ENCODE results near the gene THBS4.
A peak's percentile ranks its signal among the peaks of the same experiment; 100 is the strongest.
"Not testable (repeated sequence)": the region's sequence is repeated elsewhere in the genome, so short reads cannot be mapped to it uniquely, and the experiment has no call there.

THBS4 gene

DNA sequence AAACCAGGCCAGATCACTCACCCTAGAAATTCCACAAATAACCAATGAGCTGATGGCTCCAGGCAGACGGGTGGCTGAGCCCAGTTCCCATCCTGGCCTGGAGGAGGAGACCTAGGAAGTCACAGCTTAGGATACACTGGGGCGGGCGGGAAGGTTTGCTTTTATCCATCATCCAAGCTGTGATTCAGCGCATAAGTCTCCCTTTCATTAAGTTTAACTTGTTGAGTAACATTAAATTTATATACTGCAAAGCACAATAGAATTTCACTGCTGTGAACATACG lies 55.7 kb downstream of the THBS4 start:
- Histone ChIP-seq H3K4me3 (no peak overlapping the region), H3K4me2 (no peak overlapping the region), H3K27me3 (no peaks in the 10 kb centered on the region), H3K27ac (no peak overlapping the region), H3K9me3 (no peaks in the 10 kb centered on the region), H4K20me1 (no peaks in the 10 kb centered on the region), H3K4me1 (peaks cover 33% of the 10 kb centered on the region), H3K36me3 (0 out of 2 replicates have a peak, but pooled peaks cover 4% of the 10 kb centered on the region), H3K9ac (no peak overlapping the region)
- TF ChIP-seq Cebpa-rat (IDR thresholded peaks at IDR 0.05): no peak

DNA sequence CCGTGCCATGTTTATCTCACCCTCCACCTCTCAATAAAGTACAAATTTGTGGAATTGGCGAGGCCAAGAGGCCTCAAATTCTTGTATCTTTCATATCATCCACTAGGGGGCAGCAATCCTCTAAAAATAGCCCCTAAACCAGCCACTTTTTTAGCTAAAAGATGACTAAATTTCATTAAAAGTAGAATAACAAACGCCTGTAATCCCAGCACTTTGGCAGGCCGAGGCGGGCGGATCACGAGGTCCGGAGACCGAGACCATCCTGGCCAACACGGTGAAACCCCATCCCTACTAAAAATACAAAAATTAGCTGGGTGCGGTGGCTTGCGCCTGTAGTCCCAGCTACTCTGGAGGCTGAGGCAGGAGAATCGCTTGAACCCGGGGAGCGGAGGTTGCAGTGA lies 56.6 kb downstream of the THBS4 start:
- peak overlapping the region; percentile 72 for H3K27ac ChIP-seq
- not testable (repeated sequence) for H4K20me1 ChIP-seq, H3K36me3 ChIP-seq, H3K4me3 ChIP-seq, H3K27me3 ChIP-seq, H3K9me3 ChIP-seq
- peak overlapping the region; percentile 56 for H3K4me2 ChIP-seq
- H3K9ac ChIP-seq: peak overlapping the region; percentile 46; the same call in 1 of the 2 replicates
- H3K4me1 ChIP-seq: peaks cover 29% of the 10 kb centered on the region

DNA sequence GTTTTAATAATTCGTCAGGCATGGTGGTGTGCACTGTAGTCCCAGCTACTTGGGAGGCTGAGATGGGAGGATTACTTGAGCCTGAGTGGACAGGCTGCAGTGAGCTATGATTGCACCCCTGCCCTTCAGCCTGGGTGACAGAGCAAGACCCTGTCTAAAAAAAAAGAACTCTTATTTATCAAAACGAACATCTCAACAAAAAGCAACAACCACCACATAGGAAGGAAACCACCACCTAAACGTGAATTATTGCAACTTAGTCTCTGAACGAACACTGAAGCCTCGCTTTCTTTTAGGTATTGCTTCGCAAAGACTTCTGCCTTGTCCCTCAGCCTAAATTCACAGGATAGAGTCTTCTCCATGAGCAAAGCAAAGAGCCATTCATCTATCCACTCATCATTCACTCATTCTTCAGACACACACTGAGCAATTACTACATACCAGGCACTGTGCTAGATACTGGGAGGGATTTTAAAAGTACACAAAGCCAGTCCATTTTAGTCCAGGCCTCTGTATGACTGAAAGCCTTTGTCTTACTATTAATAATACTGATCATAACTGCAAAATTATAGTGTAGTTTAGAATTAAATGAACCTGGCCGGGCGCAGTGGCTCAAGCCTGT lies 57.4 kb downstream of the THBS4 start:
- H3K9ac ChIP-seq: peak overlapping the region; percentile 46; the same call in 1 of the 2 replicates
- H4K20me1 ChIP-seq: no peaks in the 10 kb centered on the region
- H3K4me3 ChIP-seq: no peak overlapping the region
- peak overlapping the region; percentile 56 for H3K4me2 ChIP-seq
- TF ChIP-seq Cebpa-rat (IDR thresholded peaks at IDR 0.05): no peak
- H3K27me3 ChIP-seq: no peaks in the 10 kb centered on the region
- H3K27ac ChIP-seq: peak overlapping the region; percentile 72
- H3K9me3 ChIP-seq: no peaks in the 10 kb centered on the region
- H3K36me3 ChIP-seq: 0 out of 2 replicates have a peak, but pooled peaks cover 4% of the 10 kb centered on the region
- H3K4me1 ChIP-seq: peaks cover 35% of the 10 kb centered on the region

DNA sequence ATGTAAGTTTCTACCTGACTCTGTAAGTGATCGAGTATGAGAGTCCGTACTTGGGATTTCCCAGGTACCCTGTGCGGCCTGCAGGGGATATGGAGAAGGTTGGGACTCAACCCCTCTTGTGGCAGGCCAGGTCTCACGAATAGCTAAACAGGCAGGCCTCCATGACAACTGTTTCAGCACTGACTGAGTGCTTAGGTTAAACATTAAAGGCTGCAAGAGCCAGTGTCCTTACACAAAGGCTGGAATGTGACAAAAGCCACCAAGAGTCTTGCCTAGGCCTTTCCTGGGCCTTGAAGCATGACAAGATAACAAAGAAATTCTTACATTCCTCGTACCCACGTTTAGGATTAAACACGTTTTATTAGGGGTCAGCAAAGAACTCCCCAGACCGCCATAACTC lies 58.6 kb downstream of the THBS4 start:
- no peak for TF ChIP-seq Cebpa-rat (IDR thresholded peaks at IDR 0.05)
- no peak overlapping the region for H3K4me3 ChIP-seq
- H4K20me1 ChIP-seq: no peaks in the 10 kb centered on the region
- H3K9me3 ChIP-seq: no peaks in the 10 kb centered on the region
- peak overlapping the region; percentile 72 for H3K27ac ChIP-seq
- H3K4me1 ChIP-seq: peaks cover 45% of the 10 kb centered on the region
- H3K36me3 ChIP-seq: 0 out of 2 replicates have a peak, but pooled peaks cover 4% of the 10 kb centered on the region
- H3K4me2 ChIP-seq: peak overlapping the region; percentile 56; the same call in 1 of the 2 replicates
- H3K27me3 ChIP-seq: no peaks in the 10 kb centered on the region
- H3K9ac ChIP-seq: no peak overlapping the region; the same call in 1 of the 2 replicates

DNA sequence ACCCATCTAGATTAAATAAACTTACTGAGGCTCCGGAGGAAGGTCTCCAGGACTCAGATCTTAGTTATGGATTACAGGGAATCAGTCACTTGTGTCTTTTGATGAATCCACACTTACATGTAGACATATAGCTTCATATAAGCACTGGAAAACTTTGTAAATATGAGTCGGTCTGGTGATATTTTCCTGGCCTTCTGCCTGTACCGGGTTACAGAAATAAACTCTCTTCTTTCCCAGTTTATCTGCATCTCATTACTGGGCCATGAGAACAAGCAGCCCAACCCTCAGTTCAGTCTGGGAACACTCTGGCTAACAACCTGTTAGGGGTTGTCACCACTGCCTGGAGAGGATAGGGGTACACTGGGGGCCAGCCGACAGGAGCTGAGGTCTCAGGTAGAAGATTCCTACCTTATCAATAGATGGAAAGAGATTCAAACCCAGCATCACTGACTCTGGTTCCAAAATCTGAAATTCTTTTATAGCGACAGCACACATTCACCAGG lies 59.1 kb downstream of the THBS4 start:
- Histone ChIP-seq H4K20me1 (no peaks in the 10 kb centered on the region), H3K27ac (peak overlapping the region; percentile 72), H3K4me3 (no peak overlapping the region), H3K27me3 (no peaks in the 10 kb centered on the region), H3K36me3 (0 out of 2 replicates have a peak, but pooled peaks cover 4% of the 10 kb centered on the region), H3K9me3 (no peaks in the 10 kb centered on the region), H3K9ac (no peak overlapping the region), H3K4me2 (no peak overlapping the region), H3K4me1 (peaks cover 47% of the 10 kb centered on the region)
- no peak for TF ChIP-seq Cebpa-rat (IDR thresholded peaks at IDR 0.05)

DNA sequence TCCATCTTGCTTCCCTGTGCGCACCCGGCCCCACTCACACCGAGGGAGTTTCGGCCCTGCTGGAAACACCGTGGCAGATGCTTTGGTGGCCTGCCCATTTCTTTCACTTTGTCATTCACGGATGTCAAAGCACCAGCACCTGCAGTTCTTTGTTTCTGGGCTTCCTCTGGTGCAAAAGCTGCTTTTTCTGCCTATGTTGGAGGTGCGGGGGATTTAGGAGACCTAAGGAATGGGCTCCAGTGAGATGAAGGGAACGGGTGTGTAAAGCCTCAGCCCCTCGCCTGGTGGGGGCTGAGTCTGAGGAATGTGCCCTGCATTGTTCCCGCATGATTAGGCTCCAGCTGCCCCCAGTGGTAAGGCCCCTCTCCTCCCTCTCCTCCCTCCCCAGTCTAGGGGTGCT lies 62.3 kb downstream of the THBS4 start:
- Histone ChIP-seq H3K4me1 (peaks cover 47% of the 10 kb centered on the region), H3K36me3 (0 out of 2 replicates have a peak, but pooled peaks cover 4% of the 10 kb centered on the region), H3K9me3 (no peaks in the 10 kb centered on the region), H3K9ac (no peak overlapping the region), H3K27ac (0 out of 2 replicates have a peak overlapping the region, but pooled peaks have one; percentile 4), H4K20me1 (no peaks in the 10 kb centered on the region), H3K4me3 (no peak overlapping the region), H3K4me2 (peak overlapping the region; percentile 13; the same call in 1 of the 2 replicates), H3K27me3 (no peaks in the 10 kb centered on the region)
- no peak for TF ChIP-seq Cebpa-rat (IDR thresholded peaks at IDR 0.05)

DNA sequence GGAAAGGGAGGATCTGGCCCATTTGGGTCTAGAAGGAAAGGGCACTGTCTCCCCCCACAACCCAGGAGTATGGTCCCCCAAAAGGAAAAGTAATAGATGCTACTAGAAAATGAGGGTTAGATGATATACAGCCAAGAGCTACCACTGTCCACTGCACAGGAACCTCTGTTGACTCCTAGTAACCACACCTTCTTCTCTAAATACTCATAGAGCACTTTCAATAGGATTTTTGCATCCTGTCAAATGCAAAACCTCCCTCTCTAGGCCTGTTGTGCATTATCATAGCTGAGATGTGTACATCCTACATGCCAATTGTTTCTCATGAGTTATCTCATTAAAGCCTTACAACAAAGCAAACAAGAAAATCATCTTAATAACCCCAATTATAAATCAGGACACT lies 66.8 kb downstream of the THBS4 start:
- no peaks in the 10 kb centered on the region for H3K27me3 ChIP-seq
- H3K4me3 ChIP-seq: no peak overlapping the region
- no peaks in the 10 kb centered on the region for H3K36me3 ChIP-seq
- no peak overlapping the region for H3K9ac ChIP-seq
- peak overlapping the region; percentile 85 for H3K4me2 ChIP-seq
- peaks cover 69% of the 10 kb centered on the region for H3K4me1 ChIP-seq
- H4K20me1 ChIP-seq: no peaks in the 10 kb centered on the region
- TF ChIP-seq Cebpa-rat (IDR thresholded peaks at IDR 0.05): no peak
- no peaks in the 10 kb centered on the region for H3K9me3 ChIP-seq
- H3K27ac ChIP-seq: no peak overlapping the region

DNA sequence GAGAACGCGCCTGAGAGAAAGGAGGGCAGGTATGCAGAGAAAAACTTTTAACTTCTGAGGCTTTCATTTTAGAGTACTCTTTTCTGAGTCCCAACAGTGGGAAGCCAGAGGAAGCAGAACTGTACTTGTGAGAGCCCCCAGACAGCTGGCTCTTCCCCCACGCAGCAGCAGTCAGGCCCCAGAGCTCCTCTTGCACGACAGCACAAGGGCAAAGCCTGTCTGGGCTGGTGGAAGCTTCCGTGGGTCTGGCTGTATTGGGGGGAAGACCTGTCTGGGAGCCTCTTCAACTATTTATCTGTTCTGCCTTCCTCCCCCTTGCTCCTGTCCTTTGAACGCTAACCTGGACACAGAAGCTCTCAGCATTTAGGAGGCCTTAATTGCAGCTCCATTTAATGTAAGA lies 68.2 kb downstream of the THBS4 start:
- Histone ChIP-seq H3K36me3 (no peaks in the 10 kb centered on the region), H3K4me2 (peak overlapping the region; percentile 85), H4K20me1 (no peaks in the 10 kb centered on the region), H3K27ac (peak overlapping the region; percentile 74), H3K27me3 (no peaks in the 10 kb centered on the region), H3K4me3 (no peak overlapping the region), H3K9ac (peak overlapping the region; percentile 55), H3K9me3 (no peaks in the 10 kb centered on the region), H3K4me1 (peaks cover 71% of the 10 kb centered on the region)
- no peak for TF ChIP-seq Cebpa-rat (IDR thresholded peaks at IDR 0.05)

DNA sequence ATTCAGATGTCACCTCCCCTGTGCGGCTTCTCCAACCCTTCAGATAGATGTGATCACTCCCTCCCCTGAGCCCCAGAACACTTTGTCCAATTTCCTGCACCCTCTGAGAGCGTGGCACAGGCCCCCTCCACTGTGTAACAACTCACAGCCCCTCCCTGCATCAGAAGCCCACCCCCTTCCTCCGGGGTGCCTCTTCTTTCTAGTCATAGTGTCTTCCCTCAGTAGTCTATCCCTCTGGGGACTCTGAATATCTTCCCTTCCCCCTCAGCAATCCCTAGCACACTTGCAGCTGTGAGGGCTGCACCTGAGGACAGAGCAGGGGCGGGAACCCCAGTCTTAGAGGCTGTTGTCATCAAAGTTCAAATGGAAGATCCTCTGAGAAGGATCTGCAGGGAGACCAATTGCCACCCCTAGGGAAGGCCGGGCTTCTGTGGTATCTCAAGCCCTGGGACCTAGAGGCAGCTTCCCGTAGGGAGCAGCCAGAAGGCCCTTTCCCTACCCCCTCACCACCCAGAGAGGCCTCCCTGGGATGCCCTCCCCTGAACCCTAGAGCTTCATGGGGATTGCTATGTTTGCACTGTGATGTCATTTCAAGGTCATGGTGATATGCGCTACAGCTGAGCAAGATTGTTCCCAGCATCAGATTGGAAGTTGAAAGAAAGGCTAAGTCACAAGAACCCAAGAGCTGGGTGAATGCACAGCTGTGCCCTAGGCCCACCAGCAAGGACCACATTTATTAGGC lies 70.7 kb downstream of the THBS4 start:
- Histone ChIP-seq H3K27ac (peak overlapping the region; percentile 74), H3K9ac (peak overlapping the region; percentile 21), H3K4me3 (no peak overlapping the region), H3K4me2 (peak overlapping the region; percentile 85), H3K36me3 (no peaks in the 10 kb centered on the region), H3K9me3 (no peaks in the 10 kb centered on the region), H3K27me3 (no peaks in the 10 kb centered on the region), H4K20me1 (no peaks in the 10 kb centered on the region), H3K4me1 (peaks cover 90% of the 10 kb centered on the region)
- no peak for TF ChIP-seq Cebpa-rat (IDR thresholded peaks at IDR 0.05)

DNA sequence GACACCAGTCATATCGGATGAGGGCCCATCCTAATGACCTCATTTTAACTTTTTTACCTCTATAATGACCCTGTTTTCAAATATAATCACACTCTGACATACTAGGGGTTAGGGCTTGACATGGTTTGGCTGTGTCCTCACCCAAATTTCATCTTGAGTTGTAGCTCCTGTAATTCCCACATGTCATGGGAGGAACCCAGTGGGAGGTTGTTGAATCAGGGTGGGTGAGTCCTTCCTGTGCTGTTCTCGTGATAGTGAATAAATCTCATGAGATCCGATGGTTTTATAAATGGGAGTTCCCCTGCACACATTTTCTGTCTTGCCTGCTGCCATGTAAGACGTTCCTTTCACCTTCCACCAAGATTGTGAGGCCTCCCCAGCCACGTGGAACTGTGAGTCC lies 71.8 kb downstream of the THBS4 start:
- H3K27me3 ChIP-seq: no peaks in the 10 kb centered on the region
- H3K4me2 ChIP-seq: peak overlapping the region; percentile 85
- H3K9me3 ChIP-seq: no peaks in the 10 kb centered on the region
- H3K27ac ChIP-seq: peak overlapping the region; percentile 74
- H4K20me1 ChIP-seq: no peaks in the 10 kb centered on the region
- no peak overlapping the region for H3K4me3 ChIP-seq
- no peak for TF ChIP-seq Cebpa-rat (IDR thresholded peaks at IDR 0.05)
- peaks cover 100% of the 10 kb centered on the region for H3K4me1 ChIP-seq
- H3K36me3 ChIP-seq: no peaks in the 10 kb centered on the region
- no peak overlapping the region for H3K9ac ChIP-seq
